Measurements from ENCODE around the gene LCN1.

The LCN1 gene

DNA sequence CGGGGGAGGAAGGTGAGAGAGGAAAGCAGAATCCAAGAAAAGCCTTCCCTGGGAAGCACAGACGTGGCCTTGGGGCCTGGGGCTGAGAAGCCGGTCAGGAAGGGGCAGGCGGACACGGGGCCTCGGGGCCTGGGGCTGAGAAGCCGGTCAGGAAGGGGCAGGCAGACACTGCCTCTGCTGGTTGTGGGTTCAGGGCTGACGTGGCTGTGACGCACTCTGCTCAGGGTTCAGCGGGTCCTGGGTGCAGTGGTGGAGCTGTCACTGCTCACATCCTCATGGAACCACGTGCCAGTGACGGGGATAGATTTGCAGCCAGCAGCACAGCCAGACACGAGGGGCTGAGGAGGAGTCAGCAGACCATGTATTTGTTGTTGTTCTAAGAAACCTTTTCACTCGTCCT is 53.1 kb downstream of the LCN1 start:
- DNase-seq, result no peak

DNA sequence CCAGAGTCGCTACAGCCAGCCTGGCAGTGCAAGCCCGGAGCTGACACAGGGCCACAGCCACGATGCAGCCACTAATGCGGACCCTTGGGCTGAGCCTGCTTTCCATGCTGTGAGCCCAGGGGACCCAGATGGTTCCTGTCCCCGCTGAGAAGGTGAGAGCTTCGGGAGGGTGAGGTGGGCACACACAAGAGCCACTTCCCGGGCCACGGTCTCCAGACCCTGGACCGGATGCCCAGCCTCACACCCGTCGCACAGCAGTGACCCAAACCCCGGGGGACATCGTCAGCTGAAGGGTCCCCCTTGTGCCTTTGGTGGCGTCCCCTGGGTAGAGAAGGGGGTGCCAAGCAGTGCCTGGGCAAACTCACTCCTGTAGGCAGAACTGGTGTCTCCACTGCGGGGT is 53.7 kb downstream of the LCN1 start:
- no peak for DNase-seq

Measured in NCI-H69 (cell line).